GM23248 (cell line): ENCODE measurements around the gene ST3GAL3. TPM values are rescaled to one million over a fixed set of nuclear protein-coding genes. Genes with fewer than 3 reads are reported as not detected.

Experiments used
- DNase-seq: peaks from one replicate; pipeline ENCODE4 v3.0.0-alpha.2; 2015
- H2AFZ ChIP-seq: fragments of 200-600 bp; sonication (generic); 2 replicates; pipeline ENCODE4 v1.6.1; 2016; ENCODE audit warnings: antibody characterized with exemption
- H3F3A ChIP-seq: fragments of 200-600 bp; sonication (generic); 2 replicates; pipeline ENCODE4 v1.6.1; 2016; ENCODE audit warnings: mild to moderate bottlenecking, antibody characterized with exemption, mixed run types; ENCODE audit not compliant: insufficient read depth
- H3K27ac ChIP-seq: fragments of 200-600 bp; sonication (generic); 2 replicates; pipeline ENCODE4 v1.5.1; 2016; ENCODE audit warnings: mild to moderate bottlenecking
- H3K27me3 ChIP-seq: fragments of 200-600 bp; sonication (generic); replicated peaks from 2 replicates; pipeline ENCODE4 v1.6.1; 2016; ENCODE audit warnings: mild to moderate bottlenecking; ENCODE audit not compliant: insufficient read depth
- H3K36me3 ChIP-seq: fragments of 200-600 bp; sonication (generic); 2 replicates; pipeline ENCODE4 v1.6.1; 2016; ENCODE audit warnings: low read depth, mild to moderate bottlenecking
- H3K4me1 ChIP-seq: fragments of 200-600 bp; sonication (generic); 2 replicates; pipeline ENCODE4 v1.6.1; 2016; ENCODE audit warnings: mild to moderate bottlenecking; ENCODE audit not compliant: insufficient read depth
- H3K4me2 ChIP-seq: fragments of 200-600 bp; sonication (generic); one replicate; pipeline ENCODE4 v1.6.1; 2016; ENCODE audit warnings: mild to moderate bottlenecking; ENCODE audit not compliant: unreplicated experiment
- H3K4me3 ChIP-seq: fragments of 200-600 bp; sonication (generic); 2 replicates; pipeline ENCODE4 v1.5.1; 2016; ENCODE audit warnings: mild to moderate bottlenecking
- H3K79me2 ChIP-seq: fragments of 200-600 bp; sonication (generic); 2 replicates; pipeline ENCODE4 v1.6.1; 2016; ENCODE audit warnings: mild to moderate bottlenecking; ENCODE audit not compliant: insufficient read depth
- H3K9ac ChIP-seq: fragments of 200-600 bp; sonication (generic); 2 replicates; pipeline ENCODE4 v1.6.1; 2016; ENCODE audit warnings: mild to moderate bottlenecking
- H3K9me2 ChIP-seq: fragments of 200-600 bp; sonication (generic); 2 replicates; pipeline ENCODE4 v1.6.1; 2016; ENCODE audit warnings: mixed run types, mild to moderate bottlenecking, moderate library complexity; ENCODE audit not compliant: insufficient read depth
- H3K9me3 ChIP-seq: fragments of 200-600 bp; sonication (generic); one replicate; pipeline ENCODE4 v1.6.1; 2017; ENCODE audit warnings: low read depth
- H4K20me1 ChIP-seq: fragments of 200-600 bp; sonication (generic); 2 replicates; pipeline ENCODE4 v1.6.0; 2016; ENCODE audit not compliant: insufficient read depth
- EZH2 ChIP-seq: fragments of 200-600 bp; sonication (generic); IDR thresholded peaks from 2 replicates; pipeline ENCODE4 v1.6.1; 2018; ENCODE audit warnings: antibody characterized with exemption, mild to moderate bottlenecking; ENCODE audit not compliant: insufficient read depth, poor library complexity, severe bottlenecking
- EZH2phosphoT487 ChIP-seq: fragments of 200-600 bp; sonication (generic); IDR thresholded peaks from 2 replicates; pipeline ENCODE4 v1.6.1; 2018; ENCODE audit warnings: antibody characterized with exemption, moderate library complexity, mild to moderate bottlenecking, low read depth; ENCODE audit not compliant: insufficient read depth
- WGBS, 2 experiments: methylation state at CpG; one replicate each; pipeline ENCODE4 v1.1.6; 2015 to 2017; ENCODE audit warnings: low lambda C conversion rate in 2 of 2, low coverage in 1 of 2; ENCODE audit errors: missing lambda C conversion rate in 2 of 2; 5-methylcytosine and 5-hydroxymethylcytosine counted together
- in situ Hi-C: fragments of 300-500 bp; cut with MboI; formaldehyde crosslinking; loops from 2 replicates; pipeline ENCODE4 v1.15.0; 2020
- polyA plus RNA-seq: library from polyadenylated mRNA; unstranded; fragments of >200 nt; fragmentation: Nextera tagmentation; extraction: Ambion mirVana; gene quantifications from 2 replicates; pipeline ENCODE4 v1.2.1, GENCODE V29; 2016
- total RNA-seq: library from RNA; depleted of rRNA; stranded (reverse); fragments of >200 nt; shearing (Covaris generic); gene quantifications from 2 replicates; pipeline ENCODE4 v1.2.3, GENCODE V29; 2014

Gene ST3GAL3
- total and polyA plus RNA-seq, 2 experiments from 2014 or later, result 9.7 to 13.8 TPM

DNA sequence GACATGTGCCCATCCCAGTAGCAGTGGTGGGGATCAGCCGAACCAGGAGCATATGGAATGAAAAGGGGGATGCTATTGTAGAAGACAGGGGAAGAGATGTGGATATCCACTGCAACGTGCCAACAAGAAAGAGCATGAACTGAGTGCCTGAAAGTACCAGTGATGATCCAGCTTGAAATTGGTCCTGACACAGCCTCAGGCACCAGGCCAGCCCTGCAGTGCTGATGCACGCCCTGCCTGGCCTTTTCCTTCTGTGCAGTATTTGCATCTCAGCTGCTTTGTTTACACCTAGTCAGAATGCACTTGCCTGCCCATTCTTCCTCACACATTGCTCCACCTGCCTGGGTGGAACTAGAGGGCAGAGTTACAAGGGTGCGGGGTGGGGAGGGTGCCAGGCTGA, 176.0 kb downstream of the ST3GAL3 start:
- no peak overlapping the region for H3K9ac ChIP-seq
- in situ Hi-C loops, result no loop called here
- no peaks in the 10 kb centered on the region for H4K20me1 ChIP-seq
- no peak overlapping the region for H2AFZ ChIP-seq
- TF ChIP-seq EZH2phosphoT487, result no peak
- no peak overlapping the region for H3K4me2 ChIP-seq
- no peaks in the 10 kb centered on the region for H3K9me2 ChIP-seq
- peaks cover 17% of the 10 kb centered on the region for H3K4me1 ChIP-seq
- DNase-seq, result no peak
- H3K79me2 ChIP-seq, result no peaks in the 10 kb centered on the region
- 96 to 98% methylated on average over 3 to 4 of the region's 4 CpGs for WGBS, 2 experiments
- H3K9me3 ChIP-seq, result no peaks in the 10 kb centered on the region
- H3K36me3 ChIP-seq, result 0 out of 2 replicates have a peak, but pooled peaks cover 6% of the 10 kb centered on the region
- no peak overlapping the region for H3K4me3 ChIP-seq
- H3F3A ChIP-seq, result peaks cover 20% of the 10 kb centered on the region
- H3K27me3 ChIP-seq, result no peaks in the 10 kb centered on the region
- H3K27ac ChIP-seq, result no peak overlapping the region

GRCh38 chr1:43885279-43885801, 178.0 kb downstream of the ST3GAL3 start:
- no peaks in the 10 kb centered on the region for H3K9me3 ChIP-seq
- no peak overlapping the region for H3K9ac ChIP-seq
- no peak overlapping the region for H3K27ac ChIP-seq
- WGBS, 2 experiments, result 72 to 83% methylated on average over 7 to 12 of the region's 12 CpGs
- H3K9me2 ChIP-seq, result no peaks in the 10 kb centered on the region
- DNase-seq, result no peak
- H3K36me3 ChIP-seq, result 0 out of 2 replicates have a peak, but pooled peaks cover 6% of the 10 kb centered on the region
- no peak overlapping the region for H2AFZ ChIP-seq
- peaks cover 2% of the 10 kb centered on the region; the same call in 1 of the 2 replicates for H3F3A ChIP-seq
- no peaks in the 10 kb centered on the region for H3K27me3 ChIP-seq
- H3K4me3 ChIP-seq, result no peak overlapping the region
- no peak overlapping the region for H3K4me2 ChIP-seq
- H4K20me1 ChIP-seq, result no peaks in the 10 kb centered on the region
- no peaks in the 10 kb centered on the region for H3K4me1 ChIP-seq
- in situ Hi-C loops, result no loop called here
- TF ChIP-seq EZH2 (no peak), EZH2phosphoT487 (no peak)
- H3K79me2 ChIP-seq, result no peaks in the 10 kb centered on the region

- in situ Hi-C loops, result no loop called here
- Histone ChIP-seq H3K79me2 (no peaks in the 10 kb centered on the region), H3K27ac (no peak overlapping the region), H3F3A (peaks cover 5% of the 10 kb centered on the region; the same call in 1 of the 2 replicates), H2AFZ (no peak overlapping the region), H3K9me3 (no peaks in the 10 kb centered on the region), H3K4me3 (no peak overlapping the region), H4K20me1 (no peaks in the 10 kb centered on the region), H3K9ac (no peak overlapping the region), H3K36me3 (0 out of 2 replicates have a peak, but pooled peaks cover 6% of the 10 kb centered on the region), H3K4me2 (no peak overlapping the region), H3K4me1 (peaks cover 4% of the 10 kb centered on the region; the same call in 1 of the 2 replicates), H3K9me2 (no peaks in the 10 kb centered on the region), H3K27me3 (no peaks in the 10 kb centered on the region)
- no peak for DNase-seq
- no peak for TF ChIP-seq EZH2
- no peak for TF ChIP-seq EZH2phosphoT487
Observed at GRCh38 chr1:43887748-43888147, 180.4 kb downstream of the ST3GAL3 start.

GRCh38 chr1:43890815-43891214, 183.5 kb downstream of the ST3GAL3 start:
- peaks cover 10% of the 10 kb centered on the region for H3F3A ChIP-seq
- no peak overlapping the region for H3K4me2 ChIP-seq
- H3K79me2 ChIP-seq, result no peaks in the 10 kb centered on the region
- no peak overlapping the region for H3K27ac ChIP-seq
- H3K4me3 ChIP-seq, result no peak overlapping the region
- no peaks in the 10 kb centered on the region for H3K9me3 ChIP-seq
- peak; percentile 40 for DNase-seq
- no peak overlapping the region for H3K9ac ChIP-seq
- TF ChIP-seq EZH2phosphoT487 (no peak), EZH2 (no peak)
- H3K36me3 ChIP-seq, result 0 out of 2 replicates have a peak, but pooled peaks cover 6% of the 10 kb centered on the region
- H3K4me1 ChIP-seq, result peaks cover 14% of the 10 kb centered on the region; the same call in 1 of the 2 replicates
- 89% methylated on average over 5 of the region's 5 CpGs for WGBS, 2 experiments
- in situ Hi-C loops, result no loop called here
- H2AFZ ChIP-seq, result no peak overlapping the region
- H3K27me3 ChIP-seq, result no peaks in the 10 kb centered on the region
- no peaks in the 10 kb centered on the region for H3K9me2 ChIP-seq
- H4K20me1 ChIP-seq, result no peaks in the 10 kb centered on the region

DNA sequence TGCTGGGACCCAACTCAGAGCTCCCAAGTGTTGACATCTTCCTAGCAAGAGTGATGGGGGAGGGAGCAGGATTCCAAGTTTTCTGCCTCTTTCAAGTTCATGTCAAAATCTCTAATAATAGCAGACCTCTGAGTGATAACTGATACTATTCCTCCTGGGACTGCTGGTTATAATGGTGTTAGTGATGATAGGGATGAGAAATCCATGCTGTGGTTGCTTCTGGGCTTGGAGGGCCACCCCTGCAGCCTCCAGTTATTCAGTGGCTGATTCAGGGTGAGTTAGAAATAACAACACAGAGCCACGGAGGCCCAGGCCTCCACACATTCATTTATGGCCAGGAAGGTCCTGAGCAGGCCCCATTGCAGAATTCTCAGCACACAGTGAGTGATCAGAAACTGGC, 185.7 kb downstream of the ST3GAL3 start:
- H3K9ac ChIP-seq, result no peak overlapping the region
- H3K4me1 ChIP-seq, result peaks cover 14% of the 10 kb centered on the region; the same call in 1 of the 2 replicates
- no peak overlapping the region for H3K4me3 ChIP-seq
- DNase-seq, result peak; percentile 53
- TF ChIP-seq EZH2, result no peak
- peak; percentile 79; the same call in 1 of the 2 replicates for TF ChIP-seq EZH2phosphoT487
- H3K36me3 ChIP-seq, result no peaks in the 10 kb centered on the region; the same call in 1 of the 2 replicates
- H3K9me2 ChIP-seq, result no peaks in the 10 kb centered on the region
- H3K4me2 ChIP-seq, result no peak overlapping the region
- no peaks in the 10 kb centered on the region for H3K9me3 ChIP-seq
- no peaks in the 10 kb centered on the region for H4K20me1 ChIP-seq
- 0 to 15% methylated on average over 1 of the region's 1 CpG for WGBS, 2 experiments
- peaks cover 10% of the 10 kb centered on the region for H3F3A ChIP-seq
- in situ Hi-C loops, result no loop called here
- no peaks in the 10 kb centered on the region for H3K27me3 ChIP-seq
- no peaks in the 10 kb centered on the region for H3K79me2 ChIP-seq
- no peak overlapping the region for H2AFZ ChIP-seq
- H3K27ac ChIP-seq, result no peak overlapping the region
